Activated naive CD4-positive, alpha-beta T cell (primary cell): ENCODE measurements around the gene FTCDNL1.
A peak's percentile ranks its signal among the peaks of the same experiment; 100 is the strongest.

Experiments used
- DNase-seq, 4 experiments: peaks; one replicate each; lab custom pipeline; 2025; lab: John Stamatoyannopoulos, UW

FTCDNL1 gene

GRCh38 chr2:199850718-199851500, at the start of gene FTCDNL1:
TSS of gene FTCDNL1 (minus strand) at chr2:199851192. CDS start at chr2:199848962, 2,230 bp downstream.
- peak; percentile 19 to 56 (median 27) for DNase-seq

GRCh38 chr2:199896617-199897016, 45.6 kb upstream of the FTCDNL1 start:
- DNase-seq, result no peak

GRCh38 chr2:199895406-199895805, 44.4 kb upstream of the FTCDNL1 start:
- no peak for DNase-seq

GRCh38 chr2:199883474-199884212, 32.7 kb upstream of the FTCDNL1 start:
- no peak for DNase-seq

GRCh38 chr2:199882667-199883066, 31.7 kb upstream of the FTCDNL1 start:
- DNase-seq, result no peak

GRCh38 chr2:199875400-199875799, 24.4 kb upstream of the FTCDNL1 start:
- no peak for DNase-seq

- DNase-seq, result no peak
Measured at GRCh38 chr2:199874209-199874608, 23.2 kb upstream of the FTCDNL1 start.

GRCh38 chr2:199870581-199870980, 19.6 kb upstream of the FTCDNL1 start:
- no peak for DNase-seq

- DNase-seq, result no peak
Measured at GRCh38 chr2:199869653-199870052, 18.7 kb upstream of the FTCDNL1 start.

GRCh38 chr2:199869227-199869541, 18.2 kb upstream of the FTCDNL1 start:
- no peak for DNase-seq

- DNase-seq, result no peak
Measured at GRCh38 chr2:199868431-199869226, 17.6 kb upstream of the FTCDNL1 start.

- no peak for DNase-seq
Measured at GRCh38 chr2:199865905-199866304, 14.9 kb upstream of the FTCDNL1 start.

- no peak for DNase-seq
Measured at GRCh38 chr2:199862788-199863187, 11.8 kb upstream of the FTCDNL1 start.

- no peak for DNase-seq
Measured at GRCh38 chr2:199861132-199861774, 10.3 kb upstream of the FTCDNL1 start.

GRCh38 chr2:199855812-199856211, 4.8 kb upstream of the FTCDNL1 start:
- DNase-seq, result no peak

GRCh38 chr2:199851883-199852282, 891 bp upstream of the FTCDNL1 start:
- DNase-seq, result no peak

- DNase-seq, result no peak
Measured at GRCh38 chr2:199851501-199851810, 464 bp upstream of the FTCDNL1 start.

GRCh38 chr2:199850218-199850717, 724 bp downstream of the FTCDNL1 start:
- DNase-seq, result no peak

GRCh38 chr2:199848389-199849130, 2.4 kb downstream of the FTCDNL1 start:
- no peak for DNase-seq

- no peak for DNase-seq
Measured at GRCh38 chr2:199847181-199847864, 3.7 kb downstream of the FTCDNL1 start.
